ENCODE results near the gene PUS3. TPM values are rescaled to one million over a fixed set of nuclear protein-coding genes. Genes with fewer than 3 reads are reported as not detected.

PUS3 gene
- total RNA-seq, 1 donor from 2014 or later: 14.3 TPM

DNA sequence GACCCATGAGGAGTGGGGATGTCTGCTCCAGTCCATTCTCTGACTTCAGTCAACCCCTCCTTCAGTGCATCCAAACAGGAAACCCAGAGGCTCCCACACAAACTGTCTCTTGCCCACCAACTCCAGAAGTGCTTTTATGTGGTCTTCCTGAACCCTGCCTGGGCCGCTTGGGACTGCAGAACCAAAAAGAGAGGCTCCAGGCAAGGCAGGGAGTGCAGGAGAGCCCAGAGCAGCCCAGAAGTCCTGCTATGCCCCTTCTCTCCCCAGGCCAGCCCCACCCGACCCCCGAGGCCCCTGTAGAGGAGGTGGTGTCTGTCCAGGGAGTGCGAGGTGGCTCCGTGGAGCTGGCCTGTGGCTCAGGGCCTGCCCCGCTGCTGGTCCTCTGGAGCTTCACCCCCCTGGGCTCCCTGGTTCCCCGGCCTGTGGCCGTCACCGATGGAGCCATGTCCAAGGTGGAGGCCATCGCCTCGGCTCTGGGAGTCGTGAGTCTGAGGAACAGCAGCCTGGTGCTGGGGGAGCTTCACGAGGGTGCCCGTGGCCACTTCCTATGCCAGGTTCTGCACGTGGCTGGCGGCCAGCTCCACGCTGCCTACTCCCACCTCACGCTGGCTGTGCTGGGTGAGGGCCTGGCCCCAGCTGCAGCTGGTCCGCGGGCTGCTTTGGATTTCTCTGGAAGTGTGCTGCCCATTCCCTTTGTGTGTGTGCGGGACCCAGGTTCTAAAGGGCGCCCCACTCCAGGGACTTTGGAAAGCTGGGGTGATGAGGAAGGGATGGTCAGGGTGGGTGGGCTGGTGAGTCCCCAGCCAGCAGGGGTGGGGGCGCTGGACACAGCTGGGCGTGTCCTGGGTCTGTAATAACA is 44.6 kb upstream of the PUS3 start:
- Mint-ChIP-seq H3K4me1 (ENCODE audit: low read depth, unreplicated experiment) (no peaks in the 10 kb centered on the region), H3K4me3 (ENCODE audit: unreplicated experiment) (no peak overlapping the region), H3K27ac (ENCODE audit: unreplicated experiment) (no peak overlapping the region), H3K9me3 (ENCODE audit: unreplicated experiment) (no peaks in the 10 kb centered on the region), H3K27me3 (ENCODE audit: low read depth, unreplicated experiment) (peaks cover 14% of the 10 kb centered on the region), H3K36me3 (ENCODE audit: low read depth, unreplicated experiment) (no peaks in the 10 kb centered on the region)
- no peak overlapping the region for H3K9ac ChIP-seq (ENCODE audit: low read length)
- no peak for DNase-seq (ENCODE audit: low read depth)
- H4K20me1 ChIP-seq (ENCODE audit: insufficient read depth, low read length): no peaks in the 10 kb centered on the region
- H3K79me2 ChIP-seq (ENCODE audit: insufficient read depth, low read length): no peaks in the 10 kb centered on the region
- TF ChIP-seq, protein P1, sequence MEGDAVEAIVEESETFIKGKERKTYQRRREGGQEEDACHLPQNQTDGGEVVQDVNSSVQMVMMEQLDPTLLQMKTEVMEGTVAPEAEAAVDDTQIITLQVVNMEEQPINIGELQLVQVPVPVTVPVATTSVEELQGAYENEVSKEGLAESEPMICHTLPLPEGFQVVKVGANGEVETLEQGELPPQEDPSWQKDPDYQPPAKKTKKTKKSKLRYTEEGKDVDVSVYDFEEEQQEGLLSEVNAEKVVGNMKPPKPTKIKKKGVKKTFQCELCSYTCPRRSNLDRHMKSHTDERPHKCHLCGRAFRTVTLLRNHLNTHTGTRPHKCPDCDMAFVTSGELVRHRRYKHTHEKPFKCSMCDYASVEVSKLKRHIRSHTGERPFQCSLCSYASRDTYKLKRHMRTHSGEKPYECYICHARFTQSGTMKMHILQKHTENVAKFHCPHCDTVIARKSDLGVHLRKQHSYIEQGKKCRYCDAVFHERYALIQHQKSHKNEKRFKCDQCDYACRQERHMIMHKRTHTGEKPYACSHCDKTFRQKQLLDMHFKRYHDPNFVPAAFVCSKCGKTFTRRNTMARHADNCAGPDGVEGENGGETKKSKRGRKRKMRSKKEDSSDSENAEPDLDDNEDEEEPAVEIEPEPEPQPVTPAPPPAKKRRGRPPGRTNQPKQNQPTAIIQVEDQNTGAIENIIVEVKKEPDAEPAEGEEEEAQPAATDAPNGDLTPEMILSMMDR (IDR thresholded peaks at IDR 0.05; ENCODE audit: insufficient read depth, low read depth, low read length): no peak
- no peak for TF ChIP-seq EZH2 (IDR thresholded peaks at IDR 0.05; ENCODE audit: insufficient read depth, low read length)
- H2AFZ ChIP-seq (ENCODE audit: low read depth, low read length): no peak overlapping the region
- H3K36me3 ChIP-seq (ENCODE audit: insufficient read depth, low read length): no peaks in the 10 kb centered on the region
- FAIRE-seq: no peak
- H3K27me3 ChIP-seq (ENCODE audit: insufficient read depth, low read length): peaks cover 3% of the 10 kb centered on the region
- H3K4me2 ChIP-seq (ENCODE audit: low read length): no peak overlapping the region
- no peak overlapping the region for H3K4me3 ChIP-seq (ENCODE audit: insufficient read depth, low read depth, low read length)
- H3K9me3 ChIP-seq (ENCODE audit: insufficient read depth, low read depth, low read length): no peaks in the 10 kb centered on the region
- no peaks in the 10 kb centered on the region for H3K4me1 ChIP-seq (ENCODE audit: insufficient read depth, low read length)
- no peak overlapping the region for H3K27ac ChIP-seq (ENCODE audit: low read depth, low read length)

DNA sequence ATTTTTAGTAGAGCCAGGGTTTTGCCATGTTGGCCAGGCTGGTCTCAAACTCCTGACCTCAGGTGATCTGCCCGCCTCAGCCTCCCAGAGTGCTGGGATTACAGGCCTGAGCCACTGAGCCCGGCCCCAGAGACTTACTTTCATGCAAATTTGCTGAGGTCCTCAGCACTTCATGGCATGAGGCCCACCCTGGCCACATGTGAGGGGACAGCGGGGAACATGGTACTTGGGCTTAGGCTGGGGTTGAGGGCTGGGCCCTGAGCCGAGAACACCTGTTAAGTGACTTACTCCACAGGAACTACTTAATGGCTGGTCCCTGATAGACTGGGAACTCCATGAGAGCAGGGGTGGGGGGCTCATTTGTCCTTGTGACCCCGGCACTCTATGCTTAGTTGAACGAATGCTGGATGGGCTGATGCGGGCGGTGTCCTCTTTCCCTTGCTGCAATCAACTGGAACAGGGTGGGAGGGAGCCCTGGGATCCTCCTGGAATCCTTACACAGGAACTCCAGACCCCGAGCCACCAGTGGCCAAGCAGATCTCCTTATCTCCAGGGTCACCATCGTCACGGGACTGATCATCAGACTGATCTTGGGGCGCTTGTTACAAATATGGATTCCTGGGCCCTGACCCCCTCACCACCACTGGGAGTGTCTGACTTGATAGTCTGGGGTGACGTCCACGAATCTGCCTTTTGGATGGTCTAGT is 43.9 kb upstream of the PUS3 start:
- FAIRE-seq (no peak), DNase-seq (ENCODE audit: low read depth) (no peak)
- Histone ChIP-seq H3K4me1 (ENCODE audit: insufficient read depth, low read length) (no peaks in the 10 kb centered on the region), H3K79me2 (ENCODE audit: insufficient read depth, low read length) (no peaks in the 10 kb centered on the region), H3K27me3 (ENCODE audit: insufficient read depth, low read length) (peaks cover 2% of the 10 kb centered on the region), H3K4me3 (ENCODE audit: insufficient read depth, low read depth, low read length) (no peak overlapping the region), H4K20me1 (ENCODE audit: insufficient read depth, low read length) (no peaks in the 10 kb centered on the region), H3K9ac (ENCODE audit: low read length) (no peak overlapping the region), H2AFZ (ENCODE audit: low read depth, low read length) (no peak overlapping the region), H3K9me3 (ENCODE audit: insufficient read depth, low read depth, low read length) (no peaks in the 10 kb centered on the region), H3K4me2 (ENCODE audit: low read length) (no peak overlapping the region), H3K27ac (ENCODE audit: low read depth, low read length) (no peak overlapping the region), H3K36me3 (ENCODE audit: insufficient read depth, low read length) (no peaks in the 10 kb centered on the region)
- Mint-ChIP-seq H3K27me3 (ENCODE audit: low read depth, unreplicated experiment) (peaks cover 17% of the 10 kb centered on the region), H3K9me3 (ENCODE audit: unreplicated experiment) (no peaks in the 10 kb centered on the region), H3K4me3 (ENCODE audit: unreplicated experiment) (no peak overlapping the region), H3K4me1 (ENCODE audit: low read depth, unreplicated experiment) (no peaks in the 10 kb centered on the region), H3K27ac (ENCODE audit: unreplicated experiment) (no peak overlapping the region), H3K36me3 (ENCODE audit: low read depth, unreplicated experiment) (no peaks in the 10 kb centered on the region)
- no peak for TF ChIP-seq EZH2 (IDR thresholded peaks at IDR 0.05; ENCODE audit: insufficient read depth, low read length)
- TF ChIP-seq, protein P1 (IDR thresholded peaks at IDR 0.05; ENCODE audit: insufficient read depth, low read depth, low read length): no peak

Measured in astrocyte (in vitro differentiated cells and primary cell).